GM18508 (cell line): ENCODE data around the gene IGSF8.

Source experiments
- ATAC-seq: cut with Tn5 transposase; IDR thresholded peaks from one replicate; pipeline ENCODE4 v1.9.1; 2021; ENCODE audit warnings: moderate number of reproducible peaks; ENCODE audit not compliant: insufficient read depth, unreplicated experiment

IGSF8 gene

GRCh38 chr1:160092366-160093068 is 5.9 kb downstream of the IGSF8 start:
- ATAC-seq: no peak

DNA sequence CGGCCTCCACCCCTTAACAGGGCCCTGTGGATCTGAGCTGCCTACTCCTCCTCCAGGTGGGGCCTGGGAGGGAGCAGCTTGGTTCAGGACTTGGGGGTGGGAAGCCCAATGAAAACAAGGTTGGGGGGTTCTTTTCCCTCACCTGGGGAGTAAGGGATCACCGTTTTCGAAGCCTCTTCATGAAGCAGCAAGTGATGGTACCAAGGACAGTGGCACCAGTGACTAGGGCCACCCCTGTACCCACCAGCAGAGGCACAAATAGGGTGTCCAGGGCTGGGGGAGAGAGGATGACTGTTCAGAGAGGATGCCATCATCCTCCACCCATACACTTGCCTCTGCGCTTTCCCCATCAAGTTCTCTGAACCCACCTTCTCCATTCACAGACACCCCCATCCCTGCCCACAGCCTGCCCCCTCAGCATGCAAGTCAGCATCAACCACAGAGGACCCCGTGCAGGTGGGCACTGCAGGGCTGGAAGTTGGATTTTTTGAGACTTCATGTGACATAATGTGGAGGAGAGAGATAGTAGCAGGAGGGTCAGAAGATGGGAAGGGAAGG is 6.7 kb downstream of the IGSF8 start:
- ATAC-seq: no peak

DNA sequence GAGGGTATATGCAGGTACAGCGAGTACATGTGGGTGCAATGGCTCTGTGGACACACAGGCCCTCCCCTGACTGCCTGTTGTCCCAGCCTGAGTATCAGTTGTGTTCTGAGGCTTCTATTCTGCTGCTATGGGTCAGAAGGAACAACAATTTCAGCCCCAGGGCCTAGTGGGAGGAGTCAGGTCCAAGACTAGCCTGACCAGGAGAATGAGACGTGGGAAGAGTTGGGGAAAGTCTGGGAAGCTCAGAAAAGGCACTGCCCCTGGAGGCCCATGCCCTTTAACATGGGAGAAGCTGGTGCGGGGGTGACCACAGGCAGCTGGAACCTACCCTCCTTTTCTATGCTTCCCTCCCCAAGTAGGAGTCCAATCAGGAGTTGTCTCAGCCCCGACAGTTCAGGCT is 7.7 kb downstream of the IGSF8 start:
- ATAC-seq: no peak

GRCh38 chr1:160089883-160090282 is 8.5 kb downstream of the IGSF8 start:
- ATAC-seq: no peak

DNA sequence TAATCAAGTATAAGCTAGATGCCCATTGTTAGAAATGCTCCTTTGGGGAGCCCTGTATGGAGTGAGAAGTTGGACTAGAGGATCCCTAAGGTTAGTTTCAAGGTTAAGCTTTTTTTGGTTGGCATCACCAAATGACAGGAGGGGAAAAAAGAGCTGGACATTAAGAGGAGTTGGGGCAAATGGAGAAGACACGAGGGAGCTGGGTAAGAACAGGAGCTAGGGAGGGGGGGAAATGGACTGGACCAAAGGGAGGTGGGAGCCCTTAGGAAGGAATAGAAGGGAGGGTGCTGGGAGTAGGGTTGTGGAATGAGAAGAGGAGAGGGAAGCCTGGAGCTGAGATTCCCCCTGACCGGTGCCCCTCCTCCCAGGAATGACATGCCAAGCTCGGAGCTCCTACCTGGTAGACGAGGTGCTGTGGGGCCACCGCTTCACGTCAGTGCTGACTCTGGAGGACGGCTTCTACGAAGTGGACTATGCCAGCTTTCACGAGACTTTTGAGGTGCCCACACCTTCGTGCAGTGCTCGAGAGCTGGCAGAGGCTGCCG is 11.2 kb downstream of the IGSF8 start:
- no peak for ATAC-seq

GRCh38 chr1:160086456-160086892 is 11.9 kb downstream of the IGSF8 start:
- ATAC-seq: no peak

- no peak for ATAC-seq
These were observed 12.5 kb downstream of the IGSF8 start for GRCh38 chr1:160085686-160086455.

- no peak for ATAC-seq
These were observed 13.6 kb downstream of the IGSF8 start for GRCh38 chr1:160084771-160085321.

DNA sequence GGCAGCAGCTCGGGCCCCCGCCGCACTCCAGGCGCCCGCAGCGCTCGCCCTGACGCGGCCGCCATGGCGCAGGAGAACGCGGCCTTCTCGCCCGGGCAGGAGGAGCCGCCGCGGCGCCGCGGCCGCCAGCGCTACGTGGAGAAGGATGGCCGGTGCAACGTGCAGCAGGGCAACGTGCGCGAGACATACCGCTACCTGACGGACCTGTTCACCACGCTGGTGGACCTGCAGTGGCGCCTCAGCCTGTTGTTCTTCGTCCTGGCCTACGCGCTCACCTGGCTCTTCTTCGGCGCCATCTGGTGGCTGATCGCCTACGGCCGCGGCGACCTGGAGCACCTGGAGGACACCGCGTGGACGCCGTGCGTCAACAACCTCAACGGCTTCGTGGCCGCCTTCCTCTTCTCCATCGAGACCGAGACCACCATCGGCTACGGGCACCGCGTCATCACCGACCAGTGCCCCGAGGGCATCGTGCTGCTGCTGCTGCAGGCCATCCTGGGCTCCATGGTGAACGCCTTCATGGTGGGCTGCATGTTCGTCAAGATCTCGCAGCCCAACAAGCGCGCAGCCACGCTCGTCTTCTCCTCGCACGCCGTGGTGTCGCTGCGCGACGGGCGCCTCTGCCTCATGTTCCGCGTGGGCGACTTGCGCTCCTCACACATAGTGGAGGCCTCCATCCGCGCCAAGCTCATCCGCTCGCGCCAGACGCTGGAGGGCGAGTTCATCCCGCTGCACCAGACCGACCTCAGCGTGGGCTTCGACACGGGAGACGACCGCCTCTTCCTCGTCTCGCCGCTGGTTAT is 14.2 kb downstream of the IGSF8 start:
- ATAC-seq: no peak

- ATAC-seq: no peak
These were observed 15.5 kb downstream of the IGSF8 start for GRCh38 chr1:160082926-160083325.

DNA sequence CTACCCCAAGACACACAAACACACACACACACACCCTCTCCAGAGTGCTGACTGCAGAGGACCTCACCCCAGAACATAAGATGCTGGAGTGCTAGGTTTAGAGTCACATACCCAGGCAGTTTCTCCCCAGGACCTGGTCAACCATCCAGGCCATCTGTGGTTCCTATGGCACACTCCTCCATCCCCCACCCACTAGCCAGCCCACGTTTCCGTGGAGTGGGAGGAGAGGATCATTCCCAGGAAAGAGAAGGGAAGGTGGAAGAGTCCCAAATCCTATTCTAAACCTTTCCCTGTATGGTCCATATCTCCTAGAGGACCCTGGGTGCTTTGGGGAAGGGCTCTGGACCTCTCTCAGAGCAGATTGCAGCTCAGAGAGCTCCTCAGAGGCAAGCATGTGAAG is 15.9 kb downstream of the IGSF8 start:
- ATAC-seq: no peak

GRCh38 chr1:160081261-160081936 is 17.0 kb downstream of the IGSF8 start, which contains the start of gene KCNJ9:
Gene KCNJ9, plus strand, starts transcription at chr1:160081538. Its CDS starts 2,493 bp downstream, at chr1:160084031.
- no peak for ATAC-seq

GRCh38 chr1:160080381-160081100 is 17.9 kb downstream of the IGSF8 start:
- ATAC-seq: no peak

GRCh38 chr1:160079448-160079847 is 19.0 kb downstream of the IGSF8 start:
- no peak for ATAC-seq

DNA sequence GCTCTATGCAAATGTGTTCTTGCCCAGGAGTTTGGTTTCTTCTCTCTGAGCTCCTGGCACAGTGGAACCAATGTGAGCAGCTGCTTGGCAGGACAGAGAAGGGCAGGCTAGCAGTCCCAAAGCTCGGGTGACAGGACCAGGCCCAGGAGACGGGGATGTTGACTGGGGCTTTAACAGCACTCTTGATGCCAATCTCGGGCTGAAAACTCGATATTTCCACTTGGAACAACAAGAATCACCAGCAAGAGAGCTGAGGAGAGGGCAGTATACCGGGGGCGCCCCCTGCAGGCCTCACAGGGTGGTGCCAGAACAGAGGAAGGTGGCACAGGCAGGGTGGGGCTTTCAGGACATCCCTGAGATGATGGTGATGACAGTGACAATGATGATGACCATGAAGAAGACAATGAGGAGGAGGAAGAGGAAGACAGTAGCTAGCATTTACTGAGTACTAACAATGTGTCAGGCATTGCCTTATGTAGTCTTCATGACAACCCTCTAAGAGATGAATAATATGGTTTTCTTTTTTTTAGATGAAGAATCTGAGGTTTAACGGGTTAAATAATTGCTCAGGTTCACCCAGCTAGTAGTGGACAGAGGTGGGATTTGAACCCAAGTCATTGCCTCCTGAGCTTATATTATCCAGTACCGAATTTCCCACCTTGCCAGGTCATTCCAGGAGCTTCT is 19.8 kb downstream of the IGSF8 start:
- ATAC-seq: no peak

GRCh38 chr1:160077486-160077885 is 20.9 kb downstream of the IGSF8 start:
- no peak for ATAC-seq

GRCh38 chr1:160076295-160076694 is 22.1 kb downstream of the IGSF8 start:
- no peak for ATAC-seq

- no peak for ATAC-seq
These were observed 22.6 kb downstream of the IGSF8 start for GRCh38 chr1:160075836-160076235.
